Stimulated activated CD4-positive, alpha-beta T cell treated with anti-CD3 and anti-CD28 coated beads, TNF-alpha, amount 100 ng/mL, for 48 hours (primary cell): Measurements from ENCODE around the gene CCDC54.

Experiments
- DNase-seq, 3 donors: peaks; one replicate each; pipeline ENCODE4 v3.0.0-alpha.2; 2020; ENCODE audit warnings: low read depth in 3 of 3

The CCDC54 gene

DNA sequence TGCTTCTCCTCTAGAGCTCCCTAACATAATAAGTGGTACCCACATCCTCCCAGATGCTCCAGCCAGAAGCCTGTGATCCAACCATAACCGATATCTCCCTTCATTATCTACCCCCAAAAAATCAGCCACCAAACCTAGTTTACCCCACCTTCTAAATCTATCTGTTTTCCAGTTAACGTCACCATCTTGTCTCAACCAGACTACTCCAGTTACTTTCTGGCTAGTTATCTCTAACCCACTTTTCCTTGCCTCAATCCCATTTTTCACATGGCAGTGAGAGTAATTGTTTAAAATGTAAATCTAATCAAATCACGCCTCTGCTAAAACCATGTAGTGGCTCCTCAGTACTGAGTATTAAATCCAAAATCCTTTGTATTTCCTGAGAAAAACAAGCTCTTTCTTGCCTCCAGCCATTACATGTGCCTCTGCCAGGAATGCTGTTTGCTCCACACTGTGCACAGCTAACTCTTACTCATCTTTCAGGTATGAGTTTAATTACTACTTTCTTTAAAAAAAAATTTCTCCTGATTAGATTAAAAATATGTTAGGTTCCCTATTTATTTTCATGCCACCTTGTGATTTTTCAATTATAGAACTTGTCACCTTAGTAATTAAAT, 15.4 kb downstream of the CCDC54 start:
- DNase-seq = no peak

GRCh38 chr3:107394502-107394901, 17.3 kb downstream of the CCDC54 start:
- no peak for DNase-seq

GRCh38 chr3:107395066-107395465, 17.8 kb downstream of the CCDC54 start:
- DNase-seq = no peak

GRCh38 chr3:107401301-107401700, 24.1 kb downstream of the CCDC54 start:
- DNase-seq = no peak

DNA sequence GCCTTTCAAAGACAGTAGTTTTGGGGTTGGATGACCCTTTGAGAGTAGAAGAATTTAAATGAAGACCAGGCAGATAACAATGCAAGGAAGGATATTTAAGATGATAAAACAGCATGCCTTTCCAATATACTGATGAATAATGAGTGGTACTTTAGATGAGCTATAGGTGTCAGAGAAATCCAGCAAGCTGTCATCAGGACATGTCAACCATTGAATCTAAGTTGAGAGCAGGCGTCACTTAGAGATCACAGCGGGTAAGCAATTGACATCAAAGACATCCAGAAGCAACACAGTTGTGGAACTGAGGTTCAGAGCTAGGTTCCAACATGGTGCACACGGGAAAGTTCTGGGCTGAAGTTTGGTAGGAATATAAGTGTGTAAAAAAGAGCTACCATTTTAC, 25.0 kb downstream of the CCDC54 start:
- no peak for DNase-seq

DNA sequence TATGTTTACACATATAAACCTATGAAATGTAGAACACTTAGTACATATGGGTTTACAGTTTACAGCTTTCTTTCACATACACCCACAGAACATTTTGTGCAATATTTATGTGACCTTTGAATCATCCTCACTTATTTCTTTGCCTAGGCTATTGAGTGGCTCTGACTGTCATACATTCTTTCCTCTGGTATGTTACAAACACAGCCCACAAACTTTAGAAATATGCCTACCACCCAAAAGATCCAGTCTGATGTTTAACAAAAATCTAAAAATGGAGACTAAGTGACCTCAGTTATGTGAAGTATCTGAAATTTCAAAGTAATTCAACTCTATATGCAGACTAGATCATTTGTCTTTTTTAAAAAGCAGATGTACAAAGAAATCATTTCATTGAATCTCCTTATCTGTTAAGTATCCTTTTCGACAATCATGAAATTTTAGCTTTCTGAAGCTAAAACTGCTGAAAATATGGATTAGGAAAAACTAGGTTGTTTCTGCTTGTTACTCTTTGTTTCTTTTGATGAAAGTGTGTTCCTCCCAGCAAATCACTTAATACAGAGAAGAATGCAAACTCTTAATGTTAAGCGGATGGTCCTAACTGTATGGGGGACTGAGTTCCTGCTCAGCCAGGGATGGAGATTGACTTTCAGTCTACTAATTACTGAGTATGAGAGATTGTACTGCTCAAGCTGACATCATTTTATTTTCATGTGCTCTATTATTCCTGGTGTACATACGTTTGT, 27.7 kb downstream of the CCDC54 start:
- DNase-seq = no peak

GRCh38 chr3:107407355-107407754, 30.1 kb downstream of the CCDC54 start:
- no peak for DNase-seq

DNA sequence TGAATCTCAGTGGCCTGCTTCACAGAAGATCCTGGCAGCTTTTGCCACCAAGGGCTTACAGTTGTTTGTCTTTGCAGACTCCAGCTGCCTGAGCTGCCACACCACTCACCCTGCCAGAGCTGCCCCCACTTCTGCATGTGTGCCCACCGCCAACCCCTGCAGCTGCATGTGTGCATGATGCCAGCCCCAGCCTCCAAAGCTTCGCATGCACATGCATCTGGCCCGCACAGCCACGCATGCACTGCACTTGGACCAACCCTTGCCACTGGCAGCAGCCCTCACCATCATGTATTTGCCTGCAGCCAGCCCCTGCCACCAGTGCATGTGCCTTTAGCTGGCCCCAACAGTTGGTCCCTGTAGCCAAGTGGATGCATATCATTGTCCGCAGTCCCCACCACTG, 31.3 kb downstream of the CCDC54 start:
- no peak for DNase-seq

GRCh38 chr3:107409365-107409764, 32.1 kb downstream of the CCDC54 start:
- no peak for DNase-seq

DNA sequence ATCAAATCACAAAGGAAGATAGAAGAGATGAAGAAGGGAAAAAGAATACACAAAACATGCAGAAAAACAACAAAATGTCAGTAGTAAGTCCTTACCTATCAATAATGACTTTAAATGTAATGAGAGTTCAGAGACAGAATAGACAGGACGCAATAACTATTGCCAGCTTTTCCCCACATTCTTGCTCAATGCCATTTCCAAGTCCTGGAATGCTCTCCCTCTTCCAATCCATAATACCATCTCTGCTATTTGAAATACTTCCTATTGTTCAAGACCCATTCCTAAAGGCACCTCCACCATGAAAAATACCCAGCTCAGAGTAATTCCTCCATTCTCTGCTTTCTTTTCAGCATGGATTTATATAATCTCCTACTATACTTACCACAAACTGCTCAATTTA, 33.4 kb downstream of the CCDC54 start:
- no peak for DNase-seq

- DNase-seq = no peak
Measured at GRCh38 chr3:107411056-107411455, 33.8 kb downstream of the CCDC54 start.

DNA sequence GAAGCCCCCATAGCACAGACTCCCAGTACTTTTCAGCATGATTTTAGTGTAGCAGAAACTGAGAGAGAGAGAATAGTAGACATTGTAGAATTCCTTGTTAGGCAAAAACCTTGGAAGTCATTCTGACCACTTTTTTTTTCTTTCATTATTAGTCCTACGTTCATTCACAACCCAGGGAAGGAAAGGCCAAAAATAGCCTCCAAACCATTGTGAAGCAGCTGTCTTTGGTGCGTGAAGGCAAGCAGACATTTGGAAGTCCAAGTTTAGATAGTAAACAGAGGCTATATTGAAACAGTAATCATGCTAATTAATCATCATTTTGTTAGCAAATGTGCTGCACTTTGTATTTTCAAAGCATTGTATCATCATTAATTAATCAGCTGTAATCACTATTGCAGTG, 34.5 kb downstream of the CCDC54 start:
- no peak for DNase-seq

GRCh38 chr3:107412376-107412775, 35.1 kb downstream of the CCDC54 start:
- no peak for DNase-seq

DNA sequence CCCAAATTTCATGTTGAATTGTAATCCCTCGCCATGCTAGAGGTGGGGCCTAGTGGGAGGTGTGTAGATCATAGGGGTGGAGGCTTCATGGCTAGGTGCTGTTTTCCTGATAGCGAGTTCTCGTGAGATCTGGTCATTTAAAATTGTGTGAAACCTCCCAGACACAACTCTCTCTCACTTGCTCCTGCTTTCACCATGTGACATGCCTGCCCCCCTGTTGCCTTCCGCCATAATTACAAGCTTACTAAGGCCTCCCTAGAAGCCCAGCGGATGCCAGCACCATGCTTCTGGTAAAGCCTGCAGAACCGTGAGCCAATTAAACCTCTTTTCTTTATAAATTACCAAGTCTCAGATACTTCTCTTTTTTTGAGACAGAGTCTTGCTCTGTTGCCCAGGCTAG, 36.0 kb downstream of the CCDC54 start:
- DNase-seq = no peak

GRCh38 chr3:107414325-107414964, 37.2 kb downstream of the CCDC54 start:
- DNase-seq = no peak

GRCh38 chr3:107416138-107416537, 38.9 kb downstream of the CCDC54 start:
- no peak for DNase-seq

DNA sequence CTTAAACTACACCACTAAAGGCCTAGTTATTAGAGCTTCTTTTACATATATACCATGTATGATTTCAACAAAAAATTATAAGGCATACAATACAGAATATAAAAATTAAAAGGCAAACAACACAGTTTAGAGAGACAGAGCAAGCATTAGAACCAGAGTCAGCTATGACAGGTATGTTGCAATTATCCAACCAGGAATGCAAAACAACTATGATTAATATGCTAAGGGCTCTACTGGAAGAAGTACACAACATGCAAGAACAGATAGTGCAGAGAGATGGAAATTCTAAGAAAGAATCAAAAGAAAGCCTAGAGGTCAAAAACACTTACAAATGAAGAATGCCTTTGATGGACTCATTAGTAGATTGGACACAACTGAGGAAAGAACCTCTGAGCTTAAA, 39.6 kb downstream of the CCDC54 start:
- no peak for DNase-seq

GRCh38 chr3:107421170-107421792, 44.0 kb downstream of the CCDC54 start:
- DNase-seq = no peak

GRCh38 chr3:107421881-107422280, 44.6 kb downstream of the CCDC54 start:
- no peak for DNase-seq

GRCh38 chr3:107425033-107425432, 47.8 kb downstream of the CCDC54 start:
- no peak for DNase-seq

GRCh38 chr3:107426223-107426622, 49.0 kb downstream of the CCDC54 start:
- DNase-seq = no peak
